ENCODE measurements around the gene SMOC2.
A peak's percentile ranks its signal among the peaks of the same experiment; 100 is the strongest.

The SMOC2 gene

GRCh38 chr6:168628176-168628553 lies 187.2 kb downstream of the SMOC2 start:
- no peak for TF ChIP-seq EGR1 (IDR thresholded peaks at IDR 0.05)
- no peak for TF ChIP-seq CREB1 (IDR thresholded peaks at IDR 0.05; ENCODE audit: low read depth)
- no peak for TF ChIP-seq FOXM1 (IDR thresholded peaks at IDR 0.05; ENCODE audit: borderline replicate concordance, low read depth)
- TF ChIP-seq EP300 (IDR thresholded peaks at IDR 0.05; ENCODE audit: borderline replicate concordance) = no peak
- TF ChIP-seq MAX (IDR thresholded peaks at IDR 0.05) = no peak
- no peak for TF ChIP-seq NFIC (IDR thresholded peaks at IDR 0.05)
- no peak for TF ChIP-seq ZBTB7A (IDR thresholded peaks at IDR 0.05; ENCODE audit: low read depth)
- TF ChIP-seq TCF12 (IDR thresholded peaks at IDR 0.05; ENCODE audit: low read depth) = no peak
- TF ChIP-seq TAF1 (IDR thresholded peaks at IDR 0.05; ENCODE audit: low read depth) = no peak
- TF ChIP-seq TEAD4 (IDR thresholded peaks at IDR 0.05) = no peak
- TF ChIP-seq YY1 (IDR thresholded peaks at IDR 0.05; ENCODE audit: low read depth) = no peak
- TF ChIP-seq, protein P1, sequence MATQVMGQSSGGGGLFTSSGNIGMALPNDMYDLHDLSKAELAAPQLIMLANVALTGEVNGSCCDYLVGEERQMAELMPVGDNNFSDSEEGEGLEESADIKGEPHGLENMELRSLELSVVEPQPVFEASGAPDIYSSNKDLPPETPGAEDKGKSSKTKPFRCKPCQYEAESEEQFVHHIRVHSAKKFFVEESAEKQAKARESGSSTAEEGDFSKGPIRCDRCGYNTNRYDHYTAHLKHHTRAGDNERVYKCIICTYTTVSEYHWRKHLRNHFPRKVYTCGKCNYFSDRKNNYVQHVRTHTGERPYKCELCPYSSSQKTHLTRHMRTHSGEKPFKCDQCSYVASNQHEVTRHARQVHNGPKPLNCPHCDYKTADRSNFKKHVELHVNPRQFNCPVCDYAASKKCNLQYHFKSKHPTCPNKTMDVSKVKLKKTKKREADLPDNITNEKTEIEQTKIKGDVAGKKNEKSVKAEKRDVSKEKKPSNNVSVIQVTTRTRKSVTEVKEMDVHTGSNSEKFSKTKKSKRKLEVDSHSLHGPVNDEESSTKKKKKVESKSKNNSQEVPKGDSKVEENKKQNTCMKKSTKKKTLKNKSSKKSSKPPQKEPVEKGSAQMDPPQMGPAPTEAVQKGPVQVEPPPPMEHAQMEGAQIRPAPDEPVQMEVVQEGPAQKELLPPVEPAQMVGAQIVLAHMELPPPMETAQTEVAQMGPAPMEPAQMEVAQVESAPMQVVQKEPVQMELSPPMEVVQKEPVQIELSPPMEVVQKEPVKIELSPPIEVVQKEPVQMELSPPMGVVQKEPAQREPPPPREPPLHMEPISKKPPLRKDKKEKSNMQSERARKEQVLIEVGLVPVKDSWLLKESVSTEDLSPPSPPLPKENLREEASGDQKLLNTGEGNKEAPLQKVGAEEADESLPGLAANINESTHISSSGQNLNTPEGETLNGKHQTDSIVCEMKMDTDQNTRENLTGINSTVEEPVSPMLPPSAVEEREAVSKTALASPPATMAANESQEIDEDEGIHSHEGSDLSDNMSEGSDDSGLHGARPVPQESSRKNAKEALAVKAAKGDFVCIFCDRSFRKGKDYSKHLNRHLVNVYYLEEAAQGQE (IDR thresholded peaks at IDR 0.05; ENCODE audit: low read depth) = no peak
- TF ChIP-seq, protein P2, sequence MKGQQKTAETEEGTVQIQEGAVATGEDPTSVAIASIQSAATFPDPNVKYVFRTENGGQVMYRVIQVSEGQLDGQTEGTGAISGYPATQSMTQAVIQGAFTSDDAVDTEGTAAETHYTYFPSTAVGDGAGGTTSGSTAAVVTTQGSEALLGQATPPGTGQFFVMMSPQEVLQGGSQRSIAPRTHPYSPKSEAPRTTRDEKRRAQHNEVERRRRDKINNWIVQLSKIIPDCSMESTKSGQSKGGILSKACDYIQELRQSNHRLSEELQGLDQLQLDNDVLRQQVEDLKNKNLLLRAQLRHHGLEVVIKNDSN (IDR thresholded peaks at IDR 0.05) = no peak

GRCh38 chr6:168628732-168629245 lies 187.8 kb downstream of the SMOC2 start:
- TF ChIP-seq TCF12 (IDR thresholded peaks at IDR 0.05; ENCODE audit: low read depth) (no peak), CREB1 (IDR thresholded peaks at IDR 0.05; ENCODE audit: low read depth) (no peak), TAF1 (IDR thresholded peaks at IDR 0.05; ENCODE audit: low read depth) (no peak), EP300 (IDR thresholded peaks at IDR 0.05; ENCODE audit: borderline replicate concordance) (no peak), CEBPB (IDR thresholded peaks at IDR 0.05) (no peak), NFIC (IDR thresholded peaks at IDR 0.05) (no peak), MAX (IDR thresholded peaks at IDR 0.05) (no peak), ZBTB7A (IDR thresholded peaks at IDR 0.05; ENCODE audit: low read depth) (no peak), EGR1 (IDR thresholded peaks at IDR 0.05) (no peak), YY1 (IDR thresholded peaks at IDR 0.05; ENCODE audit: low read depth) (no peak), FOXM1 (IDR thresholded peaks at IDR 0.05; ENCODE audit: borderline replicate concordance, low read depth) (no peak), TEAD4 (IDR thresholded peaks at IDR 0.05) (no peak), RAD21 (IDR thresholded peaks at IDR 0.05; ENCODE audit: low read depth) (no peak)
- TF ChIP-seq, protein P1 (IDR thresholded peaks at IDR 0.05; ENCODE audit: low read depth) = no peak
- TF ChIP-seq, protein P2 (IDR thresholded peaks at IDR 0.05) = no peak

GRCh38 chr6:168631564-168631963 lies 190.6 kb downstream of the SMOC2 start:
- TF ChIP-seq CEBPB (IDR thresholded peaks at IDR 0.05) (no peak), FOXM1 (IDR thresholded peaks at IDR 0.05; ENCODE audit: borderline replicate concordance, low read depth) (no peak), ZBTB7A (IDR thresholded peaks at IDR 0.05; ENCODE audit: low read depth) (no peak), NFIC (IDR thresholded peaks at IDR 0.05) (no peak), TEAD4 (IDR thresholded peaks at IDR 0.05) (peak; percentile 60), TAF1 (IDR thresholded peaks at IDR 0.05; ENCODE audit: low read depth) (no peak), YY1 (IDR thresholded peaks at IDR 0.05; ENCODE audit: low read depth) (no peak), EGR1 (IDR thresholded peaks at IDR 0.05) (no peak), CREB1 (IDR thresholded peaks at IDR 0.05; ENCODE audit: low read depth) (no peak), EP300 (IDR thresholded peaks at IDR 0.05; ENCODE audit: borderline replicate concordance) (peak; percentile 41; the same call in 1 of the 2 replicates), RAD21 (IDR thresholded peaks at IDR 0.05; ENCODE audit: low read depth) (no peak), MAX (IDR thresholded peaks at IDR 0.05) (peak; percentile 88), TCF12 (IDR thresholded peaks at IDR 0.05; ENCODE audit: low read depth) (peak; percentile 43; the same call in 1 of the 2 replicates)
- TF ChIP-seq, protein P1 (IDR thresholded peaks at IDR 0.05; ENCODE audit: low read depth) = no peak
- TF ChIP-seq, protein P2 (IDR thresholded peaks at IDR 0.05) = no peak
